ELR (cell line): ENCODE results near the gene HJURP.

Experiments
- DNase-seq: peaks from one replicate; pipeline ENCODE4 v3.0.0-alpha.2; 2015; ENCODE audit warnings: low read depth

The HJURP gene

GRCh38 chr2:233829193-233830110, 24.9 kb downstream of the HJURP start:
- DNase-seq = no peak

GRCh38 chr2:233828546-233829192, 25.7 kb downstream of the HJURP start:
- DNase-seq = no peak

GRCh38 chr2:233824373-233824772, 30.0 kb downstream of the HJURP start:
- DNase-seq = no peak

- DNase-seq = no peak
Observed at GRCh38 chr2:233823731-233824121, 30.6 kb downstream of the HJURP start.

- DNase-seq = no peak
Observed at GRCh38 chr2:233822781-233823730, 31.3 kb downstream of the HJURP start.

- no peak for DNase-seq
Observed at GRCh38 chr2:233822101-233822771, 32.1 kb downstream of the HJURP start.

- DNase-seq = no peak
Observed at GRCh38 chr2:233821709-233822100, 32.6 kb downstream of the HJURP start.

- no peak for DNase-seq
Observed at GRCh38 chr2:233821196-233821595, 33.1 kb downstream of the HJURP start.

- no peak for DNase-seq
Observed at GRCh38 chr2:233820774-233821105, 33.6 kb downstream of the HJURP start.

GRCh38 chr2:233819884-233820773, 34.2 kb downstream of the HJURP start:
- no peak for DNase-seq

- DNase-seq = no peak
Observed at GRCh38 chr2:233818639-233819621, 35.4 kb downstream of the HJURP start.

- no peak for DNase-seq
Observed at GRCh38 chr2:233817995-233818638, 36.2 kb downstream of the HJURP start.

GRCh38 chr2:233817361-233817911, 36.9 kb downstream of the HJURP start:
- no peak for DNase-seq

- DNase-seq = no peak
Observed at GRCh38 chr2:233816771-233817170, 37.6 kb downstream of the HJURP start.

GRCh38 chr2:233816334-233816733, 38.0 kb downstream of the HJURP start:
- DNase-seq = no peak

- DNase-seq = no peak
Observed at GRCh38 chr2:233815861-233816260, 38.5 kb downstream of the HJURP start.

GRCh38 chr2:233814056-233814835, 40.1 kb downstream of the HJURP start:
- DNase-seq = no peak
